Parathyroid adenoma (tissue), 2 donors: ENCODE data around the gene FASTKD3.

Experiments used
- H2AFZ ChIP-seq: fragments of 300-600 bp; sonication (generic); one replicate; pipeline ENCODE4 v1.7.0; 2017; ENCODE audit warnings: antibody characterized with exemption, mild to moderate bottlenecking
- H3K27ac ChIP-seq: fragments of 300-600 bp; sonication (generic); one replicate; pipeline ENCODE4 v1.7.0; 2017
- H3K27me3 ChIP-seq: fragments of 300-600 bp; sonication (generic); one replicate; pipeline ENCODE4 v1.7.0; 2017; ENCODE audit warnings: low read length; ENCODE audit not compliant: control insufficient read depth, insufficient read depth
- H3K36me3 ChIP-seq: fragments of 300-600 bp; sonication (generic); one replicate; pipeline ENCODE4 v1.7.0; 2017; ENCODE audit warnings: low read length; ENCODE audit not compliant: control insufficient read depth, insufficient read depth
- H3K4me1 ChIP-seq: fragments of 300-600 bp; sonication (generic); one replicate; pipeline ENCODE4 v1.7.0; 2017; ENCODE audit warnings: control low read depth
- H3K4me2 ChIP-seq: fragments of 300-600 bp; sonication (generic); one replicate; pipeline ENCODE4 v1.7.0; 2017; ENCODE audit warnings: low read length
- H3K4me3 ChIP-seq: fragments of 300-600 bp; sonication (generic); one replicate; pipeline ENCODE4 v1.7.0; 2017; ENCODE audit warnings: low read depth, low read length
- H3K79me2 ChIP-seq: fragments of 300-600 bp; sonication (generic); one replicate; pipeline ENCODE4 v1.7.0; 2017; ENCODE audit warnings: control low read depth
- H3K9ac ChIP-seq: fragments of 300-600 bp; sonication (generic); one replicate; pipeline ENCODE4 v1.7.0; 2017; ENCODE audit warnings: mild to moderate bottlenecking
- H3K9me3 ChIP-seq: fragments of 300-600 bp; sonication (generic); one replicate; pipeline ENCODE4 v1.7.0; 2017; ENCODE audit warnings: low read length; ENCODE audit not compliant: control insufficient read depth
- CTCF ChIP-seq: fragments of 300-600 bp; sonication (generic); IDR thresholded peaks from one replicate; pipeline ENCODE4 v1.7.0; 2017; ENCODE audit warnings: antibody characterized with exemption, mild to moderate bottlenecking
- donor health status: primary hyperparathyroidism.

Gene FASTKD3

DNA sequence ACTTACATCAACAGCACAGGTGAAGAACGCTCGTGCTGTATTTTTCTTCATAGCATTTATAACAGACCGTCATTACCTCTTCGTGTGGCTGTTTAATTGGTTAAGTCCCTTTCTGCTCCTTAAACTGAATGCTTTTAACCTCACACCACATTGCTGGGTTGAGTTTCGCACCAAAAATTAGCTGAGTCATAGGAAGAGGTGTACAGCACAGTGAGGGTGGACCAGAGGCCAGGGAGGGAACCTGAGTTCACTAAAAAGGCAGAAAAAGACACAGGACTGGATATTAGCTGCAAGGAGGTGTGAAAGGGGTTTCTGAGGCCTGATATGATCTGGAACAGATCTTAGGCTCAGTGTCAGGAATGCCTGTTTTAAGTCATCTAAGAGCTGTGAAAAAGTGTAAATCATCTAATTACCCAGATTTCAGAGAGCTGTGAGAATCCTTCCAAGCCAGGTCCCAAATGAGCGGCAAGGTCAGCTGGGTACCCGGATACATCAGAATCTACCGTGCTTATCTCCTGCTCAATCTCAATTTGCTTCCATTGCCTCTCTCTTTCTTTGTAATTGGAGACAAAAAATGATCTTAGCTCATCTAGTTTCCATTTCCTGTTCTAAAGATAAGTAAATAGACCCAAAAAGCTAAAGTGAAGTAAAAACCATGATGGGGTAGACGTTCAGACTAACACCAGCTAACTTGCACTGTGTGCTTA, 10.8 kb downstream of the FASTKD3 start:
- Histone ChIP-seq H3K4me3 (peak overlapping the region; percentile 14), H3K27ac (peak overlapping the region; percentile 91), H3K79me2 (no peaks in the 10 kb centered on the region), H3K27me3 (no peaks in the 10 kb centered on the region), H2AFZ (peak overlapping the region; percentile 61), H3K36me3 (no peaks in the 10 kb centered on the region), H3K4me2 (peak overlapping the region; percentile 54), H3K9ac (no peak overlapping the region), H3K9me3 (no peaks in the 10 kb centered on the region), H3K4me1 (peaks cover 18% of the 10 kb centered on the region)
- TF ChIP-seq CTCF: no peak

- TF ChIP-seq CTCF: no peak
- H3K9me3 ChIP-seq: no peaks in the 10 kb centered on the region
- H3K9ac ChIP-seq: no peak overlapping the region
- H3K27me3 ChIP-seq: no peaks in the 10 kb centered on the region
- H3K4me2 ChIP-seq: peak overlapping the region; percentile 54
- H2AFZ ChIP-seq: peak overlapping the region; percentile 61
- peaks cover 20% of the 10 kb centered on the region for H3K4me1 ChIP-seq
- peak overlapping the region; percentile 91 for H3K27ac ChIP-seq
- no peaks in the 10 kb centered on the region for H3K79me2 ChIP-seq
- no peaks in the 10 kb centered on the region for H3K36me3 ChIP-seq
- peak overlapping the region; percentile 8 for H3K4me3 ChIP-seq
Observed at GRCh38 chr5:7857361-7857760, 11.5 kb downstream of the FASTKD3 start.

DNA sequence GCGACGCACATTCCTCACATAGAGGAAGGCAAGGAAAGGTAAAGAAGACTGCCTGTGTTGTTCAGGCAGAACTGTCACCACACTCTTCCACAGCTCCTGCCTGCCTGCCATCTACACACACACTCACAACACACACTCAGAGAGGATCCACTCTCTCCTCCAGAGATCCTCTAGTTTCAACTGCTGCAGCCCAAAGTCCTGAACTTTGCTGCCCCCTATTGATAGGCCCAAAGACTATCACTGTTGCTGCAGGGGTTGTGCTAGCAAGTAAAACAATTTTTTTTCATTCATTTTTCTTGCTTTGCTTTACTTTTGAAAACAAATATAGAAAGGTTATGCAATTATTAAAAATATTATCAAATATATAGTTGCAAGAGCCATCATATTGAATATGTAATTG, 12.0 kb downstream of the FASTKD3 start:
- peak; percentile 89 for TF ChIP-seq CTCF
- Histone ChIP-seq H3K27me3 (no peaks in the 10 kb centered on the region), H3K4me2 (no peak overlapping the region), H3K9me3 (no peaks in the 10 kb centered on the region), H3K27ac (peak overlapping the region; percentile 91), H3K36me3 (no peaks in the 10 kb centered on the region), H3K4me1 (peaks cover 24% of the 10 kb centered on the region), H3K79me2 (no peaks in the 10 kb centered on the region), H3K4me3 (no peak overlapping the region), H3K9ac (no peak overlapping the region), H2AFZ (no peak overlapping the region)

- H3K27ac ChIP-seq: no peak overlapping the region
- TF ChIP-seq CTCF: no peak
Observed at GRCh38 chr5:7855611-7856010, 13.2 kb downstream of the FASTKD3 start.

GRCh38 chr5:7852988-7853387, 15.8 kb downstream of the FASTKD3 start:
- Histone ChIP-seq H3K79me2 (no peaks in the 10 kb centered on the region), H3K9ac (no peak overlapping the region), H2AFZ (no peak overlapping the region), H3K27ac (no peak overlapping the region), H3K4me1 (peaks cover 26% of the 10 kb centered on the region), H3K27me3 (no peaks in the 10 kb centered on the region), H3K4me3 (no peak overlapping the region), H3K4me2 (no peak overlapping the region), H3K9me3 (no peaks in the 10 kb centered on the region), H3K36me3 (no peaks in the 10 kb centered on the region)
- no peak for TF ChIP-seq CTCF

More at GRCh38 chr5:7855611-7856010, 13.2 kb downstream of the FASTKD3 start:
- H3K27me3 ChIP-seq: no peaks in the 10 kb centered on the region
- no peaks in the 10 kb centered on the region for H3K79me2 ChIP-seq
- peaks cover 24% of the 10 kb centered on the region for H3K4me1 ChIP-seq
- peak overlapping the region; percentile 0 for H2AFZ ChIP-seq
- no peak overlapping the region for H3K4me2 ChIP-seq
- H3K9ac ChIP-seq: no peak overlapping the region
- H3K36me3 ChIP-seq: no peaks in the 10 kb centered on the region
- H3K9me3 ChIP-seq: no peaks in the 10 kb centered on the region
- H3K4me3 ChIP-seq: no peak overlapping the region
